SHP77 treated with DMSO at 0.1 percent for 48 hours (cell line): ENCODE results near the gene TEAD3.
"Not testable (repeated sequence)": the region's sequence is repeated elsewhere in the genome, so short reads cannot be mapped to it uniquely, and the experiment has no call there.

Experiments used
- DNase-seq: peaks from one replicate; lab custom pipeline; 2025; lab: John Stamatoyannopoulos, UW

The TEAD3 gene

DNA sequence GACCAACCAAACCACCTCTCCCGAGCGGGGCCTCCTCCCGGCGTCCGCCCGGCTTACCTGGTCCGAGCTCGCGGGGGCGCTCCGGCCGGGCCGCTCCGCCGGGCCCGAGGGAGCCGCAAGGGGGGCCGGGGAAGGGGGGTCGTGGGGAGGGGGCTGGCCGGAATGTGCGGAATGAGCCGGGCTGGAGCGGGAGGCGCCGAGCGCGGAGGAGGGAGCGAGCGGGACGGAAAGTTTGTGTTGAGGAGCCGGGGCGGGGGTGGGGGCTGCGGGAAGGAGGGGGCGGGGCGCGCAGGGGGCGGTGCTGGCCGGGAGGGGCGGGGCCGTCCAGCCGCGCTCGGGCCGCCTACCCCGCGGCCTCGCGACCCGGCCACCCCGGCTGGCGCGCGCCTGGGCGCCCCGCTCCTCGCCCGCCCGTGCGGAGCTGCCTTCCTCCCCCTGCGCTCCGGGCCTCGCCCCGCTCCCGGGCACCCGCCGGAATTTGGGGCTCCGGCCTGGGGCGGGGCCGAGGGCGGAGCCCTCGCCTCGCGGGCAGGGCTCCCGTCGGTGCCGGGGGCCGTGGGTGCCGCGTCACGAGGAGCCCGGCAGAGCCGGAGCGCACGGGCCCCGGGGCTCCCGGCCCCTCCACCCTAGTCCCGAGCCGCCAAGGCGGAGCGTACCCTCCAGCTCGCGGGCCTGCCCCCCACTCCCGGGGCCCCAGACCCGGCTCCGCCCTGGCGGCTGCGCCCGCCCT, at the start of gene TEAD3:
TEAD3 (minus strand) TSS at position 239 of the 730 bp plus-strand sequence.
- DNase-seq: no peak

DNA sequence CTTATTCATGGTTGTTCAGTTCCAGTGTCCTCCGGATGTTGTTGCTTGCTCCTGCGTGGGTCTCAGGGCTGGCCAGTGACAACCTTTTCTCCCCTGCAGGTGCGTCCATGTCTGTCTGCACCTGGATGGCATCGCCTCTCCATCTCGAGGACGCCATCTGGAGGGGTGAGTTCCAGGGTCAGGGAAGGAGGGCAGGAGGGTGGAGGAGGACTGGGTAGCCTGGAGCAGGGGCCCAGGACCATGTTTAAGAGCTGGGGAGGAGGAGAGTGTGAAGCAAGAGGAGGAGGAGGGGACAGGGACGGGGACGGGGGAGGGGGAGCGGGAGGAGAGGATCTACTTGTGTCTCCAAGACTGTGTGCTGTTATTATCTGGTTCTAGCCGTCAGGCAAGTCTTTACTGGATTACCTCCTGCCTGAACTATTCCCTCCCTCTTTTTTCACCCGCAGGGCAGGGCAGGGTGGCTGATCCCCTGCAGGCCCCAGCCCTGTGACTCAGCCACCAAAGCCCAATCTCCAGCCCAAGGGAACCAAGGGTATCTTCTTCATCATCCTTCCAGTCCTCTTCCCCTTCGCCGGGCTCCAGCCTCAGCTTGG, 48.0 kb upstream of the TEAD3 start:
- no peak for DNase-seq

DNA sequence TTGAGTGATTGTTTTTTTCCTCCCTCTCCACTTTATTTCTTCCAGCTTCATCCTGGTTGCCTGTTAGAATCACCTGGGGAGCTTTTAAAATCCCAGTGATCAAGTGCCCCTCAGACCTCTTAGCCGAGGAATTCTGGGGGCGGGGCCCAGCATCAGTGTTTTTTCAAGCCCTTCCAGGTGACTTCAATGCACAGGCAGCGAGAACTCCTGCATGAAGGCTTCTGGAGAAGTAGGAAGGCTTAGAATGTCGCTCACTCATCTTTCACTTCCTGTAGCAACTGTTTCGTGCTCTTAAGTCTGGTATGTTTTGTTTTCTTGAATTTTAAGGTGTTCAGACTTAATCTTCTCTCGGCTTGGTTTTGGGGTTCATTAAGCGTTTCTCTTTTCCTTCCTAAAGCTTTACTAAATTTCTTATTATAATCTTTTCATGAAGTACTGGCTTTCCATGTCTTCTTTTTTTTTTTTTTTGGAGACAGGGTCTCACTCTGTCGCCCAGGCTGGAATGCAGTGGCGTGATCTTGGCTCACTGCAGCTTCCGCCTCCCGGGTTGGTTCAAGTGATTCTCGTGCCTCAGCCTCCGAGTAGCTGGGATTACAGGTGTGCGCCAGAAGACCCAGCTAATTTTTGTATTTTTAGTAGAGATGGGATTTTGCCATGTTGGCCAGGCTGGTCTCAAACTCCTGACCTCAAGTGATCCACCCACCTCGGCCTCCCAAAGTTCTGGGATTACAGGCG, 46.7 kb upstream of the TEAD3 start:
- no peak for DNase-seq

DNA sequence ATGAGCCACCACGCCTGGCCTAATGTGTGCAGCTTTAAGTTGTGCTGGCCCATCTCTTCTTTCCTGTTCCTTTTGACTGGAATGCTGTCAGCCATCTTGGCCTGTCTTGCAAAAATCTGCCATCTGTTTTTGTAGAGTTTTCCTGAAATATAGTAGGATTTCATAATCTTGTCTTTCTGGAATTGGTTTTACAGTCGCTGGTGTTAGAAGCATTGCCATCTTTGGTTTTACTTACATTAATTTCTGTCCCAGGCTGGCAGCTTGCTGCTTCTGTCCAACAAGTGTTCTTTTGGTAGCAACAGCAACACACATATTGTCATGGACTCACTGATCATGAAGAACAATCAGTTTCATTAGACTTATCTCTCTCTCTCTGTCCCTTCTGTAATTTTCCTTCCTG, 45.0 kb upstream of the TEAD3 start:
- DNase-seq: no peak

DNA sequence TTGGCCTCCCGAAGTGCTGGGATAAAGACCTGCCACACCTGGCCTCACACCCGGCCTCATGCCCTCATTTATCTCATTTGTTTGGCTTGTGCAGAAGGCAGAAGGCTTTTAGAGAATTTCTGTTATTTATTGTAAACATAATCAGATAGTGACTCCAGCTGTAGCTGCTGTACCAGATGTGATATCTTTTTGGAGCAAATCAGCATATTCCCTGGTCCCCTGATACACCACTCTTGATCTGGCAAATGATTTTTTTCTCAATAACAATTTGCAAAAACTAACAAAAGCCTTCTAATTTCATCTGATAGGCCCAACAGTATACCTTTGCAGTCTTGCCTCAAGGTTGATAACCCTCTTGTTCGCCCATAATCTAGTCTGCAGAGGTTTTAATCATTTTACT, 42.3 kb upstream of the TEAD3 start:
- no peak for DNase-seq

DNA sequence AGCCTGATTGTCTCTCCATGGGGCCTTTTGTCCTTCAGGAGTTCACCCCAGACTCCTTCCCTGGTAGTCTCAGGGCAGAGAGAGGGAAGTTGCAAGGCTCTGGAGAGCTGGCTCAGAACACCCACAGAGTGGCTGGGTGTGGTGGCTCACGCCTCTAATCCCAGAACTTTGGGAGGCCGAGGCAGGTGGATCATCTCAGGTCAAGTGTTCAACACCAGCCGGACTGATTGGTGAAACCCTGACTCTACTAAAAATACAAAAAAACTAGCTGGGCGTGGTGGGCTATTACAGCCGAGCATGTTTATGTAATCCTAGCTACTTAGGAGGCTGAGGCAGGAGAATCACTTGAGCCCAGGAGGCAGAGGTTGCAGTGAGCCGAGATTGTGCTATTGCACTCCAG, 39.0 kb upstream of the TEAD3 start:
- not testable (repeated sequence) for DNase-seq

DNA sequence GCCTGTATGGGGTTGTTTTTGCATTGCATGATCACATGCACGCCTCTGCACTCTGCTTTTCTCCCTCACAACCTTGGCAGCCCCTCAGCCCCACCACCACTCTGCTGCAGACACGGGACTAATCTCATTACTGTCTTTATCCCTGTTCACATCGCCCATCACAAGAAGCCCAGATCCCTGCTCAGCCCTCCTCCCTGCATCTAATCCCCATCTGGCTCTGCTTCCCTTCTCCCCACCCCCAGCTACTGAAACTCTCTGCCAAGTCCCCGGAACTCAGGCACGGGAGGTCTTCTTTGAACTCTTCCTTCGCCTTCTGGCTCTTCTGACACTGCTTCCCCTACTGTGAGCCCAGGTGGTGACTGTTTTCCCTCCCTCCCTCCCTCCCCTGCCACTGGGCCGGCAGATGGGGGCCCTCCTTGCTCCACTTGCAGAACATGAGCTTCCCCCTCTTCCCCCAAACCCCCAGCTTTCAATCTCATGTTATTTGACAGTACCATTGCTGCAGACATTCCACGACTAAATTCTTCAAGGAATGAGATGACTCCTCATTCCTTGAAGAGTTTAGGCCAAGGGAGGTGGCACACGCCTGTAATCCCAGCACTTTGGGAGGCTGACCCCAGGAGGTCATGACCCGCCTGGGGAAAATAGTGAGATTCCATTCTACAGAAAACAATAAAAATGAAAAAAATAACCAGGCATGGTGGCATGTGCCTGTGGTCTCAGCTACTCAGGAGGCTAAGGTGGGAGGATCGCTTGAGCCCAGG, 37.7 kb upstream of the TEAD3 start:
- DNase-seq: no peak

DNA sequence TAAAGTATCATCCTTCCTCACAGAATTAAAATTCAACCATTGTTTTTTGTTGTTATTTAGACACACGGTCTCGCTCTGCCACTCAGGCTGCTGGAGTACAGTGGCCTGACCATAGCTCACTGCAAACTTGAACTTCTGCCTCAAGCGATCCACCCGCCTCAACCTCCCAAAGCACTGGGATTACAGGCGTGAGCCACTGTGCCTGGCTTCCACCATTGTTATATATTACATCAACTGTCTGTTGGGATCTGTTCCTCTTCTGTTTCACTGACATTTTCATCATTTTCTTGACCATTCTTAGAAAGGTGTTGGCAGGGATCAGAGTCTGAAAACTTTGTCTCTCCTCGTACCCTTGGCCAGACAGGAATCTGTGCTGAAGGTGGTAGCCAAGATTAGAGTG, 37.1 kb upstream of the TEAD3 start:
- DNase-seq: no peak

DNA sequence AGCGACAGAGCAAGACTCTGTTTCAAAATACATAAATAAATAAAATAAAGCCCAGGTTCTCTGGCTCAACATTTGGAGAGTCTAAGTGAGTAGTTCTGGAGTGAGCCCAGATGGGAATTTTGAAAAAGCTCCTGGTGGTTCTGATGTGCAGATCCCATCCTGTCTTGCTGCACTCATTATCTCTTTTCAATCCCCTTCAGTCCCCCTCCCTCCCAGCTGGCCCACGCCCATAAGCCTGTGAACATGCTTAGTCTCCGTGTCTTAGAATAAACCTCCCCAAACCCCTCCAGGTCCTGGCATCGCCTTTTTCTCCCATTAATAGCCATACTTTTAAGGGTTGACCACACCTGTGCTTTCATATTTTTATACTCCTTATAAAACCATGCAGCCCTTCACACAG, 35.2 kb upstream of the TEAD3 start:
- DNase-seq: no peak

DNA sequence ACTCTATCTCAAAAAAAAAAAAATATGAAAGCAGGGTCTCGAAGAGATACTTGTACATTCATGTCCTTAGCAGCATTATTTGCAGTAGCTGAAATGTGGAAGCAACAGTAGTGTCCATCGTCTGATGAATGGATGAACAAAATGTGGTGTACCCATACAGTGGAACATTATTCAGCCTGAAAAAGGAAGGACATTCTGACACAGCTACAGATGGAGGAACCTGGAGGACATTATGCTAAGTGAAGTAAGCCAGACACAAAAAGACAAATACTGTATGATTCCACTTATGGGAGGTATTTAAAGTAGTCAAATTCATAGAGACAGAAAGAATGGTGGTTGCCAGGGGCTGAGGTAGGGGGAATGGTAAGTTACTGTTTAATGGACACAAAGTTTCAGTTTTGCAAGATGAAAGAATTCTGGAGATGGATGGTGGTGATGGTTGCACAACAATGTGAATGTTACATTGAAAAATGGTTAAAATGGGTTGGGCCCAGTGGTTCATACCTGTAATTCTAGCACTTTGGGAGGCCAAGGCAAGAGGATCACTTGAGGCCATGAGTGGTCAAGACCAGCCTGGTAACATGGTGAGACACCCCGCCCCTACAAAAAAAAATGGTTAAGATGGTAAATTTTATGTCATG, 27.6 kb upstream of the TEAD3 start:
- no peak for DNase-seq

DNA sequence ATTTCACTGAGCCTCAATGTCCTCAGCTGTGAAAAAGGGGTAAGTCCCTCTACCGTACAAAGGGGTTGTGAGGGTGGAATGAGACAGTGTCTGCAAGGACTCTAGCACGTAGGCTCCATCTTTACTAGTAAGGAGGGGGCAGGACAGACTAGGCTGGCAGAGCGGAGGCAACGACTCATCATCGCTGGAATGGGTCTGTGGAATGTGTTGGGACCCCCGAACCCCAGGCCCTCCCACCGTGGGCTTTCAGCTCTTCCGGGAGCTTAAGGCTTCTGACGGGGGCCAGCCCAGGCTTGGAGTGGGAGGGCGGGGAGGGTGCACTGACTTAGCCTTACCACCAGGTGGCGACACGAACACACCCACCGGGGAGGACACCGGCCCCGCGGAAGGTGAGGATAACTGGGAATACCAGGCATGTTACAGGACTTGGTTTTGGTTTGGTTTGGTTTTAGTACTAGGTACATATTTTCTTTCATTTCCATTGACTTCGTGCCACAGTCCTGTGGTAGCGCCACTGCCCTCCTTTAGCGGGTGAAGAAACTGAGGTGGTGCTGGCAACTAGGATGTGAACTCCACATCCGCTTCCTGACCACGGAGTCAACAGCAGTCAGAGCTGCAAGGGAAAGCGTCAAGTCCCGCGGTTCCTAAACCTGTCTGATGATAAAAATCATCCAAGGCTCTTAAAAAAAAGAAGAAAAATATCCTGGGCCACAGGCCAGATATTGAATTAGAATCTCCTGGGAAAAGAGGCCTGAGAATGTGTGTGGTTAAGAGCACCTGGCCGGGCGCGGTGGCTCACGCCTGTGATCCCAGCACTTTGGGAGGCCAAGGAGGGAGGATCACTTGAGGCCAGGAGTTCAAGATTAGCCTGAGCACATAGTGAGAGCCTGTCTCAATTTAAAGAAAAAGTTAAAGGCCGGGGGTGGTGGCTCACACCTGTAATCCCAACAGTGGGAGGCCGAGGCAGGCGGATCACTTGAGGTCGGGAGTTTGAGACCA, 26.1 kb upstream of the TEAD3 start:
- no peak for DNase-seq

DNA sequence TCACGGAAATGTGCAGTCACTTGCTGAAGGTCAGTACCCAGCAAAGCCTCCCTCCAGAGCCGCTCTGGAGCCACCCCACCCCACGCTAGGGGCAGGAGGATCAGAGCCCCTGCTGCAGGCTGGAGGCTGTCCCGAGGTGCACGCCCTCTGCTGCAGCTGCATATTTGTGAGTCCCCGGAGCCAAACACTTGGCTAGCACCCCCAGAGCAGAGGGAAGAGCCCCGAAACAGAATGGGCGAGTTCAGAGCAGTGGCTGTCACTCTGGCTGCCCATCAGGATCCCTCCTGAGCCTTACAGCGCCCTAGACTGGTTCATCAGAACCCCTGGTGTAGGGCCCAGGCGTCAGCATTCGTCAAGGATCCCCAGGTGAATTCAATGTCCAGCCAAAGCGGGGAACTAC, 25.3 kb upstream of the TEAD3 start:
- DNase-seq: no peak

DNA sequence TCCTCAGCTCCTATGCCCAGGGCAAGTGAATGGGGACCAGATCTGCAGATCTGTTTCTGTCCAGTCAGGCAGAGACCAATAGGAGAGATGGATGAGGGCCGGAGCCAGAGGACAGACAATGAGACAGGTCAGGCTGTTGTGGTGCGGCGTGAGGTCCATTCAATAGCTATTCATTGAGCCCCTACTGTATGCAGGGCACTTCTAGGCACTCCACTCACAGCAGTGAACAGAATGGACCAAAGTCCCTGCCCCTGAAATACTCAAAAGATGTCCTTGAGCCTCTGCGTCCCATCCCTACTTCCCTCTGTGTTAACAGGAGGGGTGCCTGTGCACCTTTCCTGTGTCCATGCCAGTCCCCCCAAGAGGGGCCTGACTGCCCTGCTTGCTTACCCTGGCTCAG, 24.4 kb upstream of the TEAD3 start:
- DNase-seq: no peak

DNA sequence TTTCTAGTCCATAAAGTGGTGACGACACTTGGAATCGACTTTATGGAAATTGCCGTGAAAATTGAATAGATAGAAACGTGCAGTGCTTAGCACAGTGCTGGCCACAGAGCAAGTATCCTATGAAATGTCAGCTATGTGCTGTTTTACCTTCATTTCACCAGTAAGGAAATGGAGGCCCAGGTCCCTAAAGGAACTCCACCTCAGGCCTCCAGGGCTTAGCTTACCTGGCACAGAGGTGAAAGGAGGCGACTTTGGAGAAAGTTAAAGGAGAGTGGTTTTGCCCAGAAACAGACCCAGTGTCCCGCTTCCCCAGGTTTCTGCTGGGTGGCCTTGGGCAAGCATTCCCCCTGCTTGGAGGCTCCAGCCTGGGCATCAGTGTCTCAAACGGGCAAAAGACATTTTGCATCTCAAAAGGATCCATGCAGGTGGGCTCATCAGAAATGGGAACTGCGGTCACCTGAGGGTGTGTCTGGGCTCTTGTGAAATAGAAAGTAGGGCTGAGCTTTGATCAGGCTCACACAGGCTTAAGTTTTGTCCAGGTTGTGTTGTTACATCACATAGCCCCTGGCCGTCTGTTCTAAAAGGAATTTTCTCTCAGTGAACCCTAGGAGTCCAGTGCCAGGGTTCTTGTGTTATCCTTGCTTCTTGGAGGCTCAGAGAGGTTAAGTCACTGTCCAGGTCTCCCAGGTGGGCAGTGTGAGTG, 22.6 kb upstream of the TEAD3 start:
- DNase-seq: no peak

DNA sequence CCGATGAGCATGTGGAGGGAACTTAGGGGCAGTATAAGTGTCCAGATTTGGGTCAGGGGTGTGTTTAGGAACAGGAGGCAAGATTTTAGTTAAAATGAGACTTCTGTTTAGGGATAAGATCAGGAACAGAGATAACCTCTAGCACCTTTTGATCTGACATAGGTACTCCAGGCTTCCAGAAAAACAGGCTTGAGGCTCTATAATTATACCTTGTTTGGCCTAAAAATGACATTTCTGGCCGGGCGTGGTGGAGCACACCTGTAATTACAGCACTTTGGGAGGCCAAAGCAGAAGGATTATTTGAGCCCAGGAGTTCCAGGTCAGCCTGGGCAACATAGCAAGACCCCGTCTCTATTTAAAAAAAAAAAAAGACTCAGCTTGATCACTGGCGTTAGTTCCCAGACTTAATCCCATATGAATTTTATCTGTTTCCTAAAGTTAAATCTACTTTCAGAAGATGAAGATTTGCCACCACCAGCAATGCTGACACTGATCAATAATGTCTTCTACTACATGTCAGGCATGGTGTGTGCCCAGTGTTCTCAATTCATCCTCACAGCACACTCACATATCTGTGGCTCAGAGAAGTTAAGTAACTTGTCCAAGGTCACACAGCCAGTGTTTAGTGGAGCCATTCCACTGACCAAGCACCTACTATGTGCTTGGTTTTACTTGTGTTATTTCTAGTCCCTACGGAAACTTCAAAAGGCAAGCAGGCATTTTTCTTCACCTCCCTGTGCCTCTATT, 21.9 kb upstream of the TEAD3 start:
- no peak for DNase-seq

DNA sequence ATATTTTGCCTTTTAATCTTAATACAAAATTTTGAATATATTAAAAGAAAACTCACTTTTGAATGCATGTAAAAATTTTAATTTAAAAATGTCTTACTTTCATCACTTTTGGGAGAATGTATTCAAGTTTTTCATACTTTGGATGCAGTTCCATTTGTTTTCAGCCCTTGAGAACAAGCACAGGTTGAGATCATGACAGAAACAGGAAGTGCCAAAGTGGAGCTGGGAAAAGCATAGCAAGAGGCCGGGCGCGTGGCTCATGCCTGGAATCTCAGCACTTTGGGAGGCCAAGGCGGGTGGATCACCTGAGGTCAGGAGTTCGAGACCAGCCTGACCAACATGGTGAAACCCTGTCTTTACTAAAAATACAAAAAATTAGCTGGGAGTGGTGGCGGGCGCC, 21.1 kb upstream of the TEAD3 start:
- not testable (repeated sequence) for DNase-seq

DNA sequence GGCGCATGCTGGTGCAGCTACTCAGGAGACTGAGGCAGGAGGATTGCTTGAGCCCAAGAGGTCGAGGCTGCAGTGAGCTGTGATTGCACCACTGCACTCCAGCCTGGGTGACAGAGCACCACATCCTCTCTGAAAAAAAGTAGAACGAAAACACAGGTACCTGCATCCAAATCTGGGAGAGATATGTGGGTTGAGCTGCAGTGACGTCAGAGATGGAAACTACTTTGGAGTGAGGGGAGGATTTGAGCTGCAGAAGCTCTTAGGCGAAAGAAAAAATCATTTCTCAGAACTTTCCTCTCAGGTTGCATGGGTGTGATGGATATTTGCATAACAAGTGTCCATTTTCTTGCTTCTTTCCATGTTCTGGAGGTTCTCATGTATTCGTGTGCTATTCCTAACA, 19.8 kb upstream of the TEAD3 start:
- no peak for DNase-seq

DNA sequence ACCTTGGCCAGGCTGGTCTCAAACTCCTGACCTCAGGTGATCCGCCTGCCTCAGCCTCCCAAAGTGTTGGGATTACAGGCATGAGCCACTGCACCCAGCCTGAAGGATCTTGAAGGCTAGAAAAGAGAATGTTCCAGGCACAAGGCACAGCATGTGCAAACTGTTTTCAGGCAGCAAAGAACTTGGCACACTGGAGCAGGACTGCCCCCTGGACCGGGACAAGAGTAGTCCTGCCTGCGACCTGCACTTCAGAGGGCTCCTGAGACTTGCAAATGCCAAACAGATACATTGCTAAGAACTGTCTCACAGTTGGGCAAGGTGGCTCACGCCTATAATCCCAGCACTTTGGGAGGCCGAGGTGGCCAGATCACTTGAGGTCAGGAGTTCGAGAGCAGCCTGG, 19.1 kb upstream of the TEAD3 start:
- DNase-seq: not testable (repeated sequence)

DNA sequence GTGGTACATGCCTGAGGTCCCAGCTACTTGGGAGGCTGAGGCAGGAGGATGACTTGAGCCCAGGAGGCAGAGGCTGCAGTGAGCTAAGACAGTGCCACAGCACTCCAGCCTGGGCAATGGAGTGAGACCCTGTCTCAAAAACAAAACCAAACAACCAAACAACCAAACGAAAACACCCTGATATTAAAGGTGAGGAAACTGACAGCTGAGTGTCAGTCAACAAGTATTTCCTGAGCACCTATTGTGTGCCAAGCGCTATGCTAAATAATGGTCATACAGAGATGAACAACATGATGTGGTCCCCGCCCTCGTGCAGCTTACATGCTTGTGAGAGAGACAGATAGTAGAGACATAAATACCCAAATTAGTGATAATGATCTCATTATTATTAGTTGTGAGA, 17.7 kb upstream of the TEAD3 start:
- DNase-seq: no peak

DNA sequence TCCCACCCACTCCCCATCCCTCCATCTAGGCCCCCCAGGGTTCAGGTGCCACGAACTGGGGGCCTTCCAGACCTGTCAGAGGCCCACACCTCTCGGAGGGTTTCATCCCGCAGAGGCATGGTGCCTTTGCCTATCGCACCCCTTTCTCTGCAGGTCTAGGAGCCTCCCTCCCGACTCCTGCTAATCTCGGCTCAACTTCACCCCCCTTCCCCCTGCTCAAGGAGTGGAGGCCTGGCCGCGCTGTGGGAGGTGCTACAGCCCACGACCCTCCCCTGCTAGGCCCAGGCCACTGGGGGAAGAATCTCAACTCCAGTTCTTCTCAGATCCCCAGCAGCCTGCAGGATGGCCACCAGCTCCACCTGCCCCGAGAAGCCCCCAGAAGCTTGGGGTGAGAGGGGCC, 15.9 kb upstream of the TEAD3 start, which contains the start of gene TULP1:
TULP1 (minus strand) TSS at position 157 of the 400 bp plus-strand sequence; CDS start at position 119, 38 bp downstream.
- DNase-seq: no peak
